Ascending aorta (tissue), 2 donors: ENCODE measurements around the gene GSTT4. TPM values are rescaled to one million over a fixed set of nuclear protein-coding genes. Genes with fewer than 3 reads are reported as not detected.
"Not testable (repeated sequence)": the region's sequence is repeated elsewhere in the genome, so short reads cannot be mapped to it uniquely, and the experiment has no call there.

Experiments used
- DNase-seq, 2 donors: peaks; one replicate each; pipeline ENCODE4 v3.0.0-alpha.2; 2019; ENCODE audit warnings: low spot score in 2 of 2
- H3K27ac ChIP-seq, 2 donors: fragments of 200-600 bp; sonication (generic); one replicate each; pipeline ENCODE4 v1.5.1; 2016 to 2017; ENCODE audit warnings: mild to moderate bottlenecking in 1 of 2
- H3K27me3 ChIP-seq: fragments of 200-600 bp; sonication (generic); one replicate; pipeline ENCODE4 v1.5.1; 2017
- H3K36me3 ChIP-seq, 2 donors: fragments of 200-600 bp; sonication (generic); one replicate each; pipeline ENCODE4 v1.5.1; 2016
- H3K4me1 ChIP-seq, 2 donors: fragments of 200-600 bp; sonication (generic); one replicate each; pipeline ENCODE4 v1.5.1; 2016 to 2017; ENCODE audit warnings: mild to moderate bottlenecking in 1 of 2
- H3K4me3 ChIP-seq, 2 donors: fragments of 200-600 bp; sonication (generic); one replicate each; pipeline ENCODE4 v1.5.1; 2016 to 2017; ENCODE audit warnings: mild to moderate bottlenecking in 1 of 2
- H3K9me3 ChIP-seq, 2 donors: fragments of 200-600 bp; sonication (generic); one replicate each; pipeline ENCODE4 v1.5.1; 2016
- intact Hi-C: fragments of 100-400 bp; cut with DNase I; formaldehyde crosslinking; loops from one replicate; pipeline ENCODE4 v1.15.1; 2023
- total RNA-seq: library from RNA; depleted of rRNA; stranded (reverse); fragments of >200 nt; gene quantifications from one replicate; pipeline ENCODE4 v1.1.0, GENCODE V29; 2016
- TF ChIP-seq, protein P1 (sequence below), 3 experiments: fragments of 200-600 bp in 2 of 3; fragments of 450-650 bp in 1 of 3; sonication (generic) in 2 of 3; IDR thresholded peaks; one replicate each; pipeline ENCODE4 v1.5.1; 2016 to 2019; ENCODE audit warnings: antibody characterized with exemption in 3 of 3, mild to moderate bottlenecking in 1 of 3, moderate library complexity in 1 of 3

Gene GSTT4
- total RNA-seq, 1 donor from 2014 or later, result not detected

DNA sequence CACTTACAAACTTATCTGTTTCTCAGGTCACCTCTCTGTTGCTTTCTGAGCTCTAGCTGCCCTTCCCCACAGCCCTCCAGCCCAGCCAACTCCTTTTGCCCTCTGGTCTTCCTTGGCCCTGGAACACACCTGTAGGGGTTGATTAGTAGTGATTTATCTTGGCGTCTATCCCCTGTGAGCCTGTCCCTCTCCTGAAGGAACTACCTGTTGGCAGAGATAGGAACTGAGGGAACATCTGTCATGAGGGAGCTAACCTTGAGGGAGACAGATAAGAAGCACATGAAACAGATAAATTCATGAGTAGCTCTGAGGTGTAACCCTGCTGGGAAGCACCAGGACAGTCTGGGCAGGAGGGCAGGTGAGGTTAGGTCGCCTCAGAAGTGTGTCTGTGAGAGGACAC is 44.7 kb upstream of the GSTT4 start:
- DNase-seq, result no peak
- intact Hi-C loops, result no loop called here
- Histone ChIP-seq H3K4me1 (peaks cover 0 to 6% of the 10 kb centered on the region in 2 donors), H3K36me3 (peaks cover 28 to 48% of the 10 kb centered on the region in 2 donors), H3K27ac (no peak overlapping the region), H3K4me3 (no peak overlapping the region), H3K27me3 (no peaks in the 10 kb centered on the region), H3K9me3 (no peaks in the 10 kb centered on the region)
- TF ChIP-seq, protein P1, sequence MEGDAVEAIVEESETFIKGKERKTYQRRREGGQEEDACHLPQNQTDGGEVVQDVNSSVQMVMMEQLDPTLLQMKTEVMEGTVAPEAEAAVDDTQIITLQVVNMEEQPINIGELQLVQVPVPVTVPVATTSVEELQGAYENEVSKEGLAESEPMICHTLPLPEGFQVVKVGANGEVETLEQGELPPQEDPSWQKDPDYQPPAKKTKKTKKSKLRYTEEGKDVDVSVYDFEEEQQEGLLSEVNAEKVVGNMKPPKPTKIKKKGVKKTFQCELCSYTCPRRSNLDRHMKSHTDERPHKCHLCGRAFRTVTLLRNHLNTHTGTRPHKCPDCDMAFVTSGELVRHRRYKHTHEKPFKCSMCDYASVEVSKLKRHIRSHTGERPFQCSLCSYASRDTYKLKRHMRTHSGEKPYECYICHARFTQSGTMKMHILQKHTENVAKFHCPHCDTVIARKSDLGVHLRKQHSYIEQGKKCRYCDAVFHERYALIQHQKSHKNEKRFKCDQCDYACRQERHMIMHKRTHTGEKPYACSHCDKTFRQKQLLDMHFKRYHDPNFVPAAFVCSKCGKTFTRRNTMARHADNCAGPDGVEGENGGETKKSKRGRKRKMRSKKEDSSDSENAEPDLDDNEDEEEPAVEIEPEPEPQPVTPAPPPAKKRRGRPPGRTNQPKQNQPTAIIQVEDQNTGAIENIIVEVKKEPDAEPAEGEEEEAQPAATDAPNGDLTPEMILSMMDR (IDR thresholded peaks at IDR 0.05), result no peak

DNA sequence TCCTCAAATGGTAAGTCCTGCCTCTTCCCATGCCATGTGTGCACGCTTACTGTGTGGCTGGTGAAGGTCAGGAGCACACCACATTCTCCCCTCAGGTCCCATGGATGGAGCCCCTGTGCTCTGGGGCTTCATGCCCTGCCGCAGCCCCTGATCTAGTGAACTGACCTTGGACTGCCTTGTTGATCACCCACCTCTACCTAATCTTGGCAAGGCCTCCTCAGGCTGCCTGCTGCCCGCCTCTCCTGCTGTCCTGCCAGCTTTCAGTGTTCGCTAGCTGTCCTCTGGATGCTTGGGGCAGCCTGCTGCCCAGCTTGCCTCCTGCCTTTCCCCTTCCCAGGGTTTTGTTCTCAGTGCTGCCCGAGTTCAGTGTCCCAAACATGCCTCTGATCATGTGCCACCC is 44.0 kb upstream of the GSTT4 start:
- DNase-seq, result no peak
- TF ChIP-seq, protein P1 (IDR thresholded peaks at IDR 0.05), result no peak
- Histone ChIP-seq H3K4me1 (peaks cover 0 to 6% of the 10 kb centered on the region in 2 donors), H3K27ac (no peak overlapping the region), H3K4me3 (no peak overlapping the region), H3K36me3 (peaks cover 20 to 41% of the 10 kb centered on the region in 2 donors), H3K27me3 (no peaks in the 10 kb centered on the region), H3K9me3 (no peaks in the 10 kb centered on the region)
- intact Hi-C loops, result no loop called here

- peaks cover 27 to 34% of the 10 kb centered on the region in 2 donors for H3K36me3 ChIP-seq
- intact Hi-C loops, result no loop called here
These were observed 40.8 kb upstream of the GSTT4 start for GRCh38 chr22:24046024-24046423.

GRCh38 chr22:24043958-24044357 is 38.7 kb upstream of the GSTT4 start:
- intact Hi-C loops, result no loop called here
- Histone ChIP-seq H3K4me3 (no peak overlapping the region), H3K27me3 (no peaks in the 10 kb centered on the region), H3K4me1 (peaks cover 0 to 5% of the 10 kb centered on the region in 2 donors), H3K9me3 (no peaks in the 10 kb centered on the region), H3K27ac (no peak overlapping the region), H3K36me3 (peaks cover 21 to 32% of the 10 kb centered on the region in 2 donors)
- TF ChIP-seq, protein P1 (IDR thresholded peaks at IDR 0.05), result no peak
- DNase-seq, result no peak

More at GRCh38 chr22:24046024-24046423, 40.8 kb upstream of the GSTT4 start:
- H3K27me3 ChIP-seq, result no peaks in the 10 kb centered on the region
- H3K27ac ChIP-seq, result no peak overlapping the region
- no peak for DNase-seq
- H3K4me1 ChIP-seq, result peaks cover 0 to 7% of the 10 kb centered on the region in 2 donors
- TF ChIP-seq, protein P1 (IDR thresholded peaks at IDR 0.05), result no peak
- no peak overlapping the region for H3K4me3 ChIP-seq
- H3K9me3 ChIP-seq, result no peaks in the 10 kb centered on the region

- H3K4me3 ChIP-seq, H3K27me3 ChIP-seq, H3K4me1 ChIP-seq, H3K27ac ChIP-seq, DNase-seq, intact Hi-C loops, H3K9me3 ChIP-seq: not testable (repeated sequence)
- peaks cover 25 to 32% of the 10 kb centered on the region in 2 donors for H3K36me3 ChIP-seq
These were observed 38.2 kb upstream of the GSTT4 start for GRCh38 chr22:24043465-24043864.

DNA sequence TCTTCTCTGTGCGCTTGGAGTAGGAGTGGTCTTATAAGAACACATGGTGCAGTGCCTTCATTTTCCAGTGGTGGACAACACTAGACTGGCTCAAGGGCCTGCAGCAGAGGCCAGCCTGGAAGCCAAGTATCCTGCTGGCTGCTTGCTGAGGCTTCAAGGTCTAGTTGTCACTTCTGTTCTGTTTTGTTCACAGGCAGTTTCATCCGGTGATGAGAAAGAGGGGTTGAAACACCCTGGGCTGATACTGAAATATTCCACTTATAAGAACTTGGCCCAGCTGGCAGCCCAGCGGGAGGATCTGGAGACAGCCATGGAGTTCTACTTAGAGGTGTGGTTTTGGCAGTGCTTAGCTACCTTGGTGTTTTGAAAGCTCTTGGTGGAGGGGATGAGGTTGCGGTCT is 35.7 kb upstream of the GSTT4 start:
- no peak overlapping the region for H3K4me3 ChIP-seq
- no peak overlapping the region for H3K27ac ChIP-seq
- no peak for DNase-seq
- H3K36me3 ChIP-seq, result peaks cover 37 to 38% of the 10 kb centered on the region in 2 donors
- intact Hi-C loops, result no loop called here
- TF ChIP-seq, protein P1 (IDR thresholded peaks at IDR 0.05), result no peak
- no peaks in the 10 kb centered on the region for H3K9me3 ChIP-seq
- H3K27me3 ChIP-seq, result no peaks in the 10 kb centered on the region
- peaks cover 0 to 5% of the 10 kb centered on the region in 2 donors for H3K4me1 ChIP-seq
